ENCODE results near the gene UBL4A. TPM values are rescaled to one million over a fixed set of nuclear protein-coding genes. Genes with fewer than 3 reads are reported as not detected.

Gene UBL4A
- total RNA-seq, 1 donor from 2014 or later = 20.9 TPM

DNA sequence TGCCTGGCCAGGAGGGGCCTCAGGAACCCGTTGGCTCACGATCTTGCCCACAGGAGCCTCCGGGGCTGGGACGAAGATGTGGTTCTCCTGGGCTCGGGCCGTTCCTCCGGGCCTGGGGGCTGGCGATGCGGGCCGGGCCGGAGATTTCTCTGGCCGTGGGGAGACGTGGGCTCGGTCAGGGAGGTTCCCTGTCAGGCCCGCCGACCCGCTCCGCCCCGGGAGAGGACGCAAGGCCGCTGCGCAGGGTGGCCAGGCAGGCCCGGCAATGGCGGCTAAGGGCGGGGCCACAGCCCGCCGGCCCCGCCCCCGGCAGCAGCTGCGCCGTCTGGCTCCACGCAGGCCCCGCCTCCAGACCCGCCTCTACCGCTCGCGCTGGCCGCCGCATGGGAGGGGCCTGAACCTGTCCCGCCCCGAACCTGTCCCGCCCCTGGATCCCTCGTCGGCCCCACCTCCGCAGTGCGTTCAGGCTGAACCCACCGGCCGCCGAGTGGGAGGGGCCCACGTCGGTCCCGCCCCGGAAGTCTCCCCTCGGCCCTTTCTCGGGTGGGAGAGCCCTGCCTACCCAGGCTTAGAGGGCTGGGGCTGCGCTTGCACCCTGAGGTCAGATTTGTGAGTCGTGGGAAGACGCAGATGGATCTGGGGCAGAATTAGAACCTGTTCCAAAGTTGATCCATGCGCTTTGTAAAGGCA is 29.7 kb upstream of the UBL4A start, which contains the start of gene FAM3A:
Gene FAM3A (minus strand): TSS at position 267 of the 690 bp plus-strand sequence. CDS start 460 bp downstream, outside the sequence.
- CTCF ChIA-PET = interaction anchor here (1.1 kb wide), 1 partner anchor 26 kb away, joined by 3 read pairs; the partner anchor contains the start of gene SLC10A3
- ATAC-seq (ENCODE audit: low read depth) = peak; percentile 97

GRCh38 chrX:154515090-154515965 is 28.9 kb upstream of the UBL4A start:
- Mint-ChIP-seq H3K27me3 (no peaks in the 10 kb centered on the region), H3K27ac (peak overlapping the region; percentile 65), H3K4me3 (peak overlapping the region; percentile 84), H3K4me1 (peaks cover 21% of the 10 kb centered on the region), H3K36me3 (ENCODE audit: low read depth) (peaks cover 8% of the 10 kb centered on the region), H3K9me3 (no peaks in the 10 kb centered on the region)
- ChIA-PET CTCF (no interaction called here), POLR2A (interaction anchor here (0.5 to 4.8 kb wide), 9 partner anchors 8 to 117 kb away, joined by 3 to 34 read pairs (median 4); partner anchors contain the start of genes PLXNA3 and SLC10A3)
- no peak for TF ChIP-seq CTCF (IDR thresholded peaks at IDR 0.05)
- intact Hi-C loops (cut with micrococcal nuclease) = loop anchor here (5.0 to 10.0 kb wide), 3 partner anchors 61 to 418 kb away; partner anchors contain the start of genes EMD, FLNA, MECP2 and PLXNA3
- ATAC-seq (ENCODE audit: low read depth) (no peak), DNase-seq (no peak)

More for the DNA sequence above, 29.7 kb upstream of the UBL4A start, which contains the start of gene FAM3A:
- peak within 1 kb of the TSS; percentile 85 for H3K4me3 Mint-ChIP-seq
- POLR2A ChIA-PET = interaction anchor here (0.5 to 4.8 kb wide), 9 partner anchors 11 to 117 kb away, joined by 3 to 34 read pairs (median 4); partner anchors contain the start of genes PLXNA3 and SLC10A3
- H3K9me3 Mint-ChIP-seq = no peaks in the 10 kb centered on the region
- peaks cover 4% of the 10 kb centered on the region for H3K36me3 Mint-ChIP-seq (ENCODE audit: low read depth)
- H3K27me3 Mint-ChIP-seq = no peaks in the 10 kb centered on the region
- peak; percentile 87 for DNase-seq
- intact Hi-C loops (cut with micrococcal nuclease) = loop anchor here (1.0 to 10.0 kb wide), 8 partner anchors 26 to 792 kb away; partner anchors contain the start of genes ABCD1, BCAP31, EMD and FLNA
- TF ChIP-seq CTCF (IDR thresholded peaks at IDR 0.05) = no peak
- peaks cover 18% of the 10 kb centered on the region for H3K4me1 Mint-ChIP-seq
- peak within 1 kb of the TSS; percentile 85 for H3K27ac Mint-ChIP-seq

DNA sequence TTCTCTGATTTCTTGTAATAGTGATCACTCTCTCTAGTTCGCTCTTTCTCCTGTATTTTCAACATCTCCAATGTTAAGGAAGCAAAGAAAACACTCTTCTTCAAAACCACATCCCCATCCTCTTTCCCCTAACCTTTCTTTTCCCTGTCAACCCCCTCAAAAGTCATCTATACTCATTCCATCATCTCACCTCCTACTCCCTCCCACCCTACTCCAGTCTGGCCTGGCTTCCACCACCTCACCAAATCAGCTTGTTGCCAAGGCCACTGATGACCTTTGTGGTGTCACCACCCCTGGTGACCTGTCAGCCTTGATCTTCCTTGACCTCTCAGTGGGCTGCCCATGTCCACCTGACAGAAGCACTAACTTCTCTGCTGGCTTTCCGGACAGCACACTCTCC is 27.3 kb upstream of the UBL4A start:
- peaks cover 21% of the 10 kb centered on the region for H3K4me1 Mint-ChIP-seq
- no peak overlapping the region for H3K4me3 Mint-ChIP-seq
- H3K27me3 Mint-ChIP-seq = no peaks in the 10 kb centered on the region
- CTCF ChIA-PET = no interaction called here
- H3K36me3 Mint-ChIP-seq (ENCODE audit: low read depth) = peaks cover 19% of the 10 kb centered on the region
- intact Hi-C loops (cut with micrococcal nuclease) = loop anchor here (10.0 kb wide), 2 partner anchors 59 to 139 kb away; partner anchors contain the start of genes EMD, FLNA and PLXNA3
- POLR2A ChIA-PET = interaction anchor here (0.6 to 4.8 kb wide), 3 partner anchors 12 to 23 kb away, joined by 3 to 34 read pairs (median 5); partner anchors contain the start of gene SLC10A3
- DNase-seq (no peak), ATAC-seq (ENCODE audit: low read depth) (no peak)
- H3K27ac Mint-ChIP-seq = no peak overlapping the region
- TF ChIP-seq CTCF (IDR thresholded peaks at IDR 0.05) = no peak
- H3K9me3 Mint-ChIP-seq = peaks cover 2% of the 10 kb centered on the region

DNA sequence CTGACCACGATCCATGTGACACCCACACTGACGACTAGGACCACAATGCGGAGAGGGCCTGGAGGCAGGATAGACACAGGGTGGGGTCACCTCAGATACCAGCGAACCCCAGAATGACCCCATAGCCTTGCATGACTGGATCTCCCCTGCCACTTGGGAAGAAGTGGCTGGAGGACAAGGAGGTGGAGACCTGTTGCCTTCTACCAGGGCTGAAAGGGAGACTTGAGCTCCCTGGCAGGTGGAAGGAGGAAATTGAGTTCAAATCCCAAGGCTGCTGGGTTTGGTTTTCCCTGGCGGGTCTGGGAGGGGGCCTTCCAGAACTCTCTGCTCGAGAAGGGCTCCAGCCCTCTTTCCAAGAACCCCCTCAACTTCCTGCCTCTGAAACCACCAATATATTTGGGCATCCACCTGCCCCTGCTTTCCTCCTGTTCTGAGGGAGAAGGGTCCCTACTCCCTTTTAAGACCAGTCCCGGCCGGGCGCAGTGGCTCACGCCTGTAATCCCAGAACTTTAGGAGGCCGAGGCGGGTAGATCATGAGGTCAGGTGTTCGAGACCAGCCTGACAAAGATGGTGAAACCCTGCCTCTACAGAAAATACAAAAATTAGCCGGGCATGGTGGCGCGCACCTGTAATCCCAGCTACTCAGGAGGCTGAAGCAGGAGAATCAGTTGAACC is 26.6 kb upstream of the UBL4A start:
- DNase-seq (no peak), ATAC-seq (ENCODE audit: low read depth) (no peak)
- peaks cover 24% of the 10 kb centered on the region for H3K36me3 Mint-ChIP-seq (ENCODE audit: low read depth)
- H3K9me3 Mint-ChIP-seq = peaks cover 2% of the 10 kb centered on the region
- CTCF ChIA-PET = no interaction called here
- H3K4me3 Mint-ChIP-seq = no peak overlapping the region
- peaks cover 21% of the 10 kb centered on the region for H3K4me1 Mint-ChIP-seq
- no peak overlapping the region for H3K27ac Mint-ChIP-seq
- intact Hi-C loops (cut with micrococcal nuclease) = loop anchor here (10.0 kb wide), 2 partner anchors 58 to 138 kb away; partner anchors contain the start of genes EMD, FLNA and PLXNA3
- no peaks in the 10 kb centered on the region for H3K27me3 Mint-ChIP-seq
- TF ChIP-seq CTCF (IDR thresholded peaks at IDR 0.05) = no peak
- POLR2A ChIA-PET = interaction anchor here (0.6 to 4.8 kb wide), 3 partner anchors 12 to 22 kb away, joined by 3 to 34 read pairs (median 5); partner anchors contain the start of gene SLC10A3
